HG03521 (cell line): ENCODE data around the gene DMRTB1.

Source experiments
- ATAC-seq: cut with Tn5 transposase; IDR thresholded peaks from one replicate; pipeline ENCODE4 v1.9.1; 2021; ENCODE audit warnings: mild to moderate bottlenecking, moderate library complexity; ENCODE audit not compliant: unreplicated experiment

Gene DMRTB1

DNA sequence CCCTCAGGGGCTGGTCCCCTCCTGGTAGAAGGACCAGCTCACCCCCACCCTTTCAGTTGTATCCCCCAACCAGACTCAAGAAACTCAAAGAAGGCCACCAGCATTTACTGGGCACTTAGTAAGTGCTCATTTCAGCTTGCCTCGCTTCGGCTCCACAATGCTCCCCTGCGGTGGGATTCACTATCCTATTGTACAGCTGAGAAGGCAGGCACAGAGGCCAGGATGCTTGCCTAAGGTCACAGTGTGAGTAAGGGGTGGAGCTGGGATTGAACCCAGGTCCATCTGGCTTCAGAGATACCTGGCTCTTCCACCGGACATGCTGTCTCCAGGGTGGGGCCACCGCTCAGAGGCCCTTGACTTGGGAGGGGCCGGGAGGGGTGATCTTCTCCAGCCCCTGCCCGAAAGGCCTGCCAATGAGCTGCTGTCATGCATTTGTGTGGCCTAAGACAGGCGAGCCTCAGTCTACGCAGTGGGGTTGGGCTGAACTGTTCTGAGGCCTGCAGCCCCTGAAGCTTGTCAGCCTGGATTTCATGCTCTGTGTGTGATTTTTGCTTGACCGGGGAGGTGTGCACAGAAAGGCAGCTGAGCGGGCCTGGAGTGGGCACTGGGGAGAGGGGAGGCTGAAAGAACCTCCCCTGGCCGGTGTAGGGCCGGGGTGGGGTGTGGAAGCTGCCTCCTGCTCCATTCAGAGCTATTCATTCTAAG lies 48.1 kb downstream of the DMRTB1 start:
- ATAC-seq: no peak

DNA sequence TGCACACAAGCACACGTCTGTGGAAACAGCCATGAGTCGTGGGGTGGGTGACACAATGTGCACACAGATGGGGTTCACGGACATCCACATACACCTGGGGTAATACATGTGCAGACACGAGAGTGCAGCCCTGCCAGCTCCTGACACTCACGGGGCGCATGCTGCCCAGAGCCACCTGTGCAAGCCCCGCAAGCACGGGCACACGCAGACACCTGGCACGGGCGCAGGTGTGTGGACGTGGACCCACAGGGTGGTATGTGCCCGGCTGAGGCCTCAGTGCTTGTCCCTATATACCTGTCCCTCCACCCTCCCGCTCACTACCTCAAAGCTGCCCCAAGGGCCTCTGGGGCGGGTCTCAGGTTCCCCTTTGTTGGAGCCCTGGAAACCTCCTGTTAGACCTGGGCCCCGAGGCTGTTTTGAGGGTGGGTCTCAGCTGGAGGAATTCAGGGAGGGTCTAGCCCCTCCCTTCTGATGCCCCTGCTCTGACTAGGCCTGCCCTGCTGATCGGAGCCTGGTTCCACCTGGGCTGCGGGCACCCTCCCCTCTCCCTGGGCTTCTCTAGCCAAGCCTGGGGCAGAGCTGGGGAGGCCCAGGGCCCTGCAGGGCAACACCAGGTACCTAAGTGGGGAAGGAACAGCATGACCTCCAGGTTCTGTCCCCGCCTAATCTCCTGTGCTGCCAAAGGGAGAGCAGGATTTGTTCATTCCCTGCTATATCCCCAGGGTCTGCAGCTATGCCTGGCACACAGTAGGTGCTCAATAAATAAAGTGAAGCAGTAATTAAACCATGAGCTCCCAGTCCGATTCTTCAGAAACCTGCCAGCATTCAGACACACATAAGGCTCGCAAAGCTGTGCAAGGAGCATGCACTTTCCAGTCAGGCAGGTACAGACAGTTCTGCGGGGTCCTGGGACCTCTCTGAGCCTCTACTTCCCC lies 49.1 kb downstream of the DMRTB1 start:
- ATAC-seq: no peak

DNA sequence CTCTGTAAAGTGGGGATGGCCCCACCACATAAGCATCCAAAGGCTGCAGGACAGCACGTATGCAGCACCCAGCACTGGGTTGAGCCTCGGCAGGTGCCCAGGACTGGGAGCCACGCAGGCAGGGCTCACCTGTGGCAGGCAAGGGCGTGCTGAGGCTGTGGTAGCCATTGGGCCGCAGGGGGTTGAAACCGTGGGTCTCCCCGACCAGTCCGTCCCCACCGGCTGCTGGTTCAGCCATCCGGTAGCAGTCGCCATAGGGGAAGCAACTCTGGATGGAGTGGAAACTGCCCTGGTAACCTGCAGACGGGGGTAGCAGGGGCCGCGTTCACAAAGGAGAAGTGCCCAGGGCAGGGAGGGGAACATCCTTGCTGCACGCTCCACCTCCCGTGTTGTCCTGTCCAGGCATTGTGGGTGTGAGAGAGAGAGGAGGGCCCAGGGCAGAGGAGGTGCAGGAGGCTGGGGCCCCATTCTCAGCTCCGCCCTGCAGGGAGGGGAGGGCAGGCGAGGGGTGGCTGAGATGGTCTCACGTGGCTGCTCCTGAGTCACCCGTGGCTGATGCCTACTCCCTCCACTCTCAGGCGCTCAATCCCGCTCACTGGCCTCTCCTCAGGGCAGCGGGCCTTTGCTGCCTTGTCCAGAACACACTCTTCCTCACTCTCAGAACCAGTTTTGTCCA lies 49.9 kb downstream of the DMRTB1 start:
- no peak for ATAC-seq

DNA sequence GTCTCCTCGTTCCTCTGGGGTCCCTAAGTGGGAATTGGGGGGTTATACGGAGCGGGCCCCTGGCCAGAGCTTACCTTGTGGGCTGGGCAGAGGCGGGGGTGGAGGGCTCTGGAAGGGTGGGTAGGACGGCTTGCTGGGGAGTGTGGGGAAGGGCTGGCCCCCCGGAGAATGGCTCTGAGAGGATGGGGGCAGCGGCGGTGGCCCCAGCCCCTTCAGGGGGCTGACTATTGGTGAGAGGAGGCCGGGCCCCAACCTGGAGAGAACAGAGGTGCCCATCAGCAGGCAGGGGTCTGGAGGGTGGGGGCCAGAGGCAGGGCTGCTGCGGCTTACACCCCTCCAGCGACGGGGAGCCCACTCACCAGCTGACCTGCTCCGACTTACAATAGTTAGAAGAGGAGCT lies 50.6 kb downstream of the DMRTB1 start:
- ATAC-seq: no peak

DNA sequence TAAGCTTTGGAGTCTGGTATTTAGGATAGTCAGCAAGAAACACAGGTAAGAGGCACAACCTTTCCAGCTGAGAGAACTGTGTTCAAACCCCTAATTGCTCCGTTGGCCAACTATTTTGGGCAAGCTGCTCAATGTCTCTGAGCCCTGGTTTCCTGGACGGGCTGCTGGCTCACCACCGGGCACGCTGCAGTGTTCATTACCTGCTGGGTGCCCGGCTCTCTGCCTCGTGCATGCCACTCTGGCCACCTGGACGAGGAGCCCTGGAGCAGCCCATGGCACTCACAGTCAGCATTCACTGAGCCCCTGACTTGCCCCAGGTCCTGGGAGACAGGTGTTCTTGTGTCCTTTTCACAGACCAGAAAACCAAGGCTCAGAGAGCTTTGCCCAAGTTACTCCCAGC lies 51.0 kb downstream of the DMRTB1 start:
- no peak for ATAC-seq

DNA sequence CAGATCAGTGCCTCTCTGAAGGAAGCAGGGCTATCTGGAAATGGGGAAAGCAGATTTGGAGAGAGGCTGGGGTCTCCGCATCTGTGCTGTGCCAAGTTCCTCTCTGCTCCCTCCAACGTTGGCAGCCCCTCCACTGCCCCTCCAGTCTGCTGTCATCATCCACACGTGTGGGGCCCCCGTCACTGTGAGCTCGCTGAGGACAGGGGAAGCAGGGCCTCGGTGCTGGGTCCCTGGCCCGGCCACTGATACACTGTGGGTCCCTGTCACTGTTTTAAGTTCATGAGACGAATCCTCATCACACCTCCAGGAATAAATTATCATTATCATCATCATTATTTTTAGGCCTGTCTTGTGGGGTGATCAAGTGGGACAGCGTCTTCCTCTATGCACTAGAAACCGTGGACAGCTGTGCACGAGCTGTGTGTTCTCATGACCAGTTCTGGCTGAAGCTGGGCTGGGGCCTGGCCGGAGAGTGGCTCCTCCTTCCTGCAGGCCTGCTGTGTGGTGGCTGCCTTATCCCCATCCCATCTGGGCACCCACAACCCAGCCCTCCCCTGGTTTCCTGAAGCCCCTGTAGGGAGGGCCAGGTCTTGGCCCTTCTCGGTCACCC lies 52.2 kb downstream of the DMRTB1 start:
- no peak for ATAC-seq

DNA sequence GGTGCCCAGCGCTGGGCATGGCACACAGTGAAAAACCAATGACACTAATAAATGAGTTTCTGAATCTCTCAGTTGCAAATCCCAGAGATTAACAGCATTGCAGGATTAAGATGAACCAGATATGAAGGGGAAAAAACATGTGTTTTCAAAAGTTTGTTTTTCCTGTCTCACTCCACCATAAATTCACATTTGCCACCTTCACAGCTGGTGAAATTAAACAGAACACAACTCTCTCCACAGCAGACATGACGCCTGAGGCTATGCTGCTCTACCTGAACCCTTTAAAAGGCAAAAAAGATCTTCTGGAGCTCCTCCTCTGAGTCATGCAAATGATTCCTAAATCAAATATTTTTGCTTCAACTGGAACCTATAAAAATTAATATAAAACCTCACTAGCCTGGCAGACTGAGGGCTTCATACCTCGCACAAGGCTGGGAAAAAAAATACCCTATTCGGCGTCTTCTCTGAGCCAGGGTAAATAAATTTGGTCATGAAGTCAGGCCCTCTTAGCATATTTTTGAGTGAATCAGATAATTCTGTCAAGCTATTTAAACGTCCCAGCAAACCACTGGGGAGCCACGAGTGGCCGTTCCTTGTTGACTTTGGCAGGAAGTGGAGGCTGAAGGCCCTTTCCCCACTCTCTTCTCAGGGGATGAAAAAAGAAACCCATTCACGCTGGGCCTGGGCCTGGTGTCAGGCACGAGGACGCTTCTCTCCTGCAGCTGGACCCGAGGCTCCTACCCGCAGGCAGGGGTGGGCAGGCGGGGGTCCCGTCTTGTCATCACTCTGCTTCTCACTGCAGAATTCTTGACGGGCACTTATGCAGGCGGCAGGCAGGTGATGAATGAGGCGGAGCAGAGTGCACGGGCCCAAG lies 53.0 kb downstream of the DMRTB1 start:
- ATAC-seq: no peak

DNA sequence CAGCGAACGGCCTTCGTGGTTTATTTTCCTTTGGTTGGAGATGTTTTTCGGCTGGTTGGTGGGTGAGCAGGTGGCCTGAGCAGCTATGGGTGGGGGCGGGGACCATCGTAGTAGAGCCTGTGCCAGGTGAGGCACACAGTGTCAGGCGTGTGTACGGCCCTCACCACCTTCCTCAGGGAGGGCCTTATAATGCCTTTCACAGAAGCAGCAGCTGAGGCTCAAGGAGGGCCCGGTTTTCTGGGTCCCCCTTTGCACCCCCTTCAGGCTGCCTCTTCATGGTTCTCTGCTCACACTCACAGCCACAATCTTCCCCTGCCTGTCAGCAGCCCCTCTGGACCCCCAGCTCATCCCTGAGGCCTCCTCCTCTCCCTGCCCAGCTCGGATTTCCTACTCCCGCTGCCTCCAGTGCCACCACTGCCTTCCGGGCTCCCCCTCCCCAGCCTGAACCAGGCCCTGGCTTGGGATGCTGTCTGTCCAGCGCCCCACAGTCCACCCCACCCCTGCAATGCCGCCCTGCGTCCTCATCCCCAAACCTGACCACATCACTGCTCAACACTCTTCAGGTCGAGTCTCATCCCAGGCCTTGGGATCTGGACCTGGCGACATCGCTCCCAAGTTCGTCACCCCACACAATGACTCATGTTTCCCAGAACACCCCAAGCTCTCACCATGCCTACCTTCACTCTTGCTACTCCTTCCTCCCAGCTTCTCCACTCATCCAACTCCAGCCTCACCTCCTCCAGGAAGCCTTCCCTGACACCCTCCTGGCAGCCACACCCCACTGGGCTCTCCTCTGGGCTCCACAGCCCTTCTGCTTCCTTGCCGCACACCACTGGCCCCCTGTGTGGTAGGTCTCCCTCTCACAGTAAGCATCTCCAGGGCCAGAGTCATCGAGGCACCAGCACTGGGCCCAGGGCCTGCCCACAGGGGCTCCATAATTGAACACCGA lies 53.9 kb downstream of the DMRTB1 start:
- no peak for ATAC-seq

DNA sequence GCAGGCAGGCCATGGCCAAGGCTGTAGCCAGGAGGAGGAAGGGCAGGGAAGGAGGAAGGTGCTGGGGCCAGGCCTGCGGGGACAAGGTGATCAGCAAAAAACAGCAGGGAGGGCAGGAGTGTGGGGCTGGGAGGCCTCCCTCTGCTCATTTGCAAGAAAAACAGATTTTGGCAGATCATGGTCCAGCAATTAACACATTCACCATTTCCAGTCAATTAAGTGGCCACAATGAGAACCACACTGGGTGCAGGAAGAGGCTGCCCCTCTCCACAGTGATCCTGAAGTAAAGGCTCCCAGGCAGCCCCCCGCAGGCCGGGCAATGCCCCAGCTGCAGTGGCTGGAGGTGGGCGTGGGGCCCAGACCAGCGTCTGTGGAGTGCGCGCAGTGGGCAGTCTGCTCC lies 54.6 kb downstream of the DMRTB1 start:
- ATAC-seq: no peak

DNA sequence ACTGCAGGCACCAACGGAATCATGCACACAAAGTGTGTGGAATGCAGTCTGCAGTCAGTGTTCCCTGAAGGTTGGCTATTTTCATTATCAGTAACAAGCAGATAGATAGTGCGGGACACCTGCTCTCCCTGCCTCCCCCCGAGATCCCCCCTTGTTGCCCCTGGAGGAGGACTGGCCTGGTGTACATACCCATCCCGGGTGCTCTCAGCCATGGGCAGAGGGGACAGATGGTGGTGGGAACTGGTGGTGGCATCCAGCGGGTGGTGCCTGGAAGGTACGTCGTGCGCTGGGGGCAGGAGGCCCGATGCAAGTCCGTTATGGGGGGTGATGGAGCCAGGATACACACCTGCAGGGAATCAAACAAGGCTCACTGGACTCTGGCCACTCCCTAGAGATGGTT lies 55.2 kb downstream of the DMRTB1 start:
- no peak for ATAC-seq

DNA sequence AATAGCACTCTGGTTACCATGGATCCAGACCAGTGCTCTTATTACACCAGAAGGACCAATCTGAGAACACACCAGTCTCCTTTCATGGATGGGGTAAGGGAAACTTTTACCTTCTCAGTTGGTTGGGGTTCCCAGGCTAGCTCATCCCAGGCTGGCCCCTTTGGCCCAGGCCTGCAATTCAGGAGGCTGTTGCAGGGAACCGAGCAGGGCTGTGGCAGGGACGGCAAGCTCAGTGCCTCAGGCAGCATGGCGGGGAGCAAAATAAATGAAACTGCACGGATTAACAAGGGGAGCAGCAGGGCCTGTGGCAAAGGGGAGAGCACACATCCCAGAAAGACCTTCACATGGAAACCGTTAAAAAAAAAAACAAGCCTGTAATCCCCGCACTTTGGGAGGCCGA lies 57.0 kb downstream of the DMRTB1 start:
- no peak for ATAC-seq
